IMR-90 (cell line): ENCODE results near the gene GORASP1. TPM values are rescaled to one million over a fixed set of nuclear protein-coding genes. Genes with fewer than 3 reads are reported as not detected.

Source experiments
- ATAC-seq: fragments of 200-7000 bp; cut with Tn5 transposase; 2 replicates; pipeline ENCODE4 v1.9.1; 2020; ENCODE audit warnings: low read depth, mild to moderate bottlenecking, moderate library complexity
- BruUV-seq: library from RNA; stranded (reverse); fragments of 400-500 nt; replicated peaks from 2 replicates; lab custom pipeline; 2021; lab: Mats Ljungman, UMichigan
- CTCF ChIA-PET: fragments of 300-600 bp; formaldehyde crosslinking; extraction: SDS; loops from one replicate; lab custom pipeline; 2021; ENCODE audit warnings: antibody characterized with exemption; lab: Yijun Ruan, JAX
- POLR2A ChIA-PET: fragments of 300-600 bp; sonication (Branson Sonifier 250); formaldehyde crosslinking; loops from one replicate; lab custom pipeline; 2022; ENCODE audit warnings: antibody characterized with exemption; ENCODE audit not compliant: unreplicated experiment; lab: Charles Lee
- DNase-seq: peaks from one replicate; pipeline ENCODE4 v3.0.0; 2013
- H2AFZ ChIP-seq: replicated peaks from 2 replicates; pipeline ENCODE3; 2013; ENCODE audit warnings: low read length, mild to moderate bottlenecking; ENCODE audit not compliant: poor library complexity
- H2AK5ac ChIP-seq: 2 replicates; pipeline ENCODE4 v1.6.1; 2013; ENCODE audit warnings: low read depth, low read length, inconsistent platforms
- H2AK9ac ChIP-seq: replicated peaks from 2 replicates; pipeline ENCODE3; 2013; ENCODE audit warnings: mild to moderate bottlenecking, low read depth, low read length, moderate library complexity; ENCODE audit not compliant: poor library complexity
- H2BK120ac ChIP-seq: 2 replicates; pipeline ENCODE4 v1.6.1; 2013; ENCODE audit warnings: low read depth, low read length, inconsistent platforms
- H2BK15ac ChIP-seq: 3 replicates; pipeline ENCODE4 v1.6.1; 2013; ENCODE audit warnings: low read depth, low read length, inconsistent platforms
- H2BK20ac ChIP-seq: 2 replicates; pipeline ENCODE4 v1.6.1; 2013; ENCODE audit warnings: low read depth, mild to moderate bottlenecking, inconsistent platforms, low read length, moderate library complexity
- H2BK5ac ChIP-seq: 2 replicates; pipeline ENCODE4 v1.6.1; 2013; ENCODE audit warnings: mild to moderate bottlenecking, low read depth, low read length, inconsistent platforms; ENCODE audit not compliant: poor library complexity, severe bottlenecking
- H3K14ac ChIP-seq: replicated peaks from 2 replicates; pipeline ENCODE4 v1.6.1; 2013; ENCODE audit warnings: low read depth, low read length, inconsistent platforms
- H3K18ac ChIP-seq: 2 replicates; pipeline ENCODE4 v1.6.1; 2013; ENCODE audit warnings: low read depth, low read length, control low read depth
- H3K23ac ChIP-seq: 2 replicates; pipeline ENCODE4 v1.6.1; 2013; ENCODE audit warnings: low read depth, low read length, inconsistent platforms
- H3K27ac ChIP-seq: 2 replicates; pipeline ENCODE4 v1.5.1; 2013; ENCODE audit warnings: mild to moderate bottlenecking, control low read depth, low read length; ENCODE audit not compliant: insufficient read depth
- H3K27me3 ChIP-seq: 2 replicates; pipeline ENCODE4 v1.6.1; 2013; ENCODE audit warnings: low read length; ENCODE audit not compliant: control insufficient read depth, insufficient read depth
- H3K36me3 ChIP-seq: 2 replicates; pipeline ENCODE4 v1.6.1; 2013; ENCODE audit warnings: low read length, mixed read lengths; ENCODE audit not compliant: control insufficient read depth, insufficient read depth
- H3K4ac ChIP-seq: 2 replicates; pipeline ENCODE4 v1.6.1; 2013; ENCODE audit warnings: low read depth, low read length, inconsistent platforms
- H3K4me1 ChIP-seq: 2 replicates; pipeline ENCODE4 v1.6.1; 2013; ENCODE audit warnings: low read length, mixed read lengths; ENCODE audit not compliant: control insufficient read depth, insufficient read depth
- H3K4me2 ChIP-seq: 2 replicates; pipeline ENCODE4 v1.6.1; 2013; ENCODE audit warnings: low read depth, mild to moderate bottlenecking, control low read depth, low read length, moderate library complexity
- H3K4me3 ChIP-seq: 2 replicates; pipeline ENCODE4 v1.5.1; 2013; ENCODE audit warnings: low read depth, mild to moderate bottlenecking, control low read depth, low read length, moderate library complexity; ENCODE audit not compliant: insufficient read depth
- H3K56ac ChIP-seq: 2 replicates; pipeline ENCODE4 v1.6.1; 2013; ENCODE audit warnings: low read length, inconsistent platforms; ENCODE audit not compliant: insufficient read depth; ENCODE audit errors: extremely low read depth
- H3K79me1 ChIP-seq, 2 experiments: 2 replicates each; pipeline ENCODE4 v1.6.1; 2013; ENCODE audit warnings: low read length in 2 of 2, inconsistent platforms in 1 of 2, low read depth in 1 of 2
- H3K9ac ChIP-seq: 2 replicates; pipeline ENCODE4 v1.6.1; 2013; ENCODE audit warnings: low read depth, low read length, control low read depth
- H3K9me1 ChIP-seq: 2 replicates; pipeline ENCODE4 v1.6.1; 2013; ENCODE audit warnings: low read length, inconsistent platforms; ENCODE audit not compliant: insufficient read depth
- H3K9me3 ChIP-seq: 2 replicates; pipeline ENCODE4 v1.6.1; 2013; ENCODE audit warnings: low read length; ENCODE audit not compliant: control insufficient read depth, insufficient read depth
- H4K20me1 ChIP-seq: 2 replicates; pipeline ENCODE4 v1.6.1; 2013; ENCODE audit warnings: low read length, inconsistent platforms; ENCODE audit not compliant: insufficient read depth
- H4K5ac ChIP-seq: 2 replicates; pipeline ENCODE4 v1.6.1; 2013; ENCODE audit warnings: mild to moderate bottlenecking, low read depth, low read length, control low read depth
- H4K8ac ChIP-seq, 2 experiments: 2 replicates each; pipeline ENCODE4 v1.6.1; 2013; ENCODE audit warnings: low read depth in 2 of 2, low read length in 2 of 2, control low read depth in 1 of 2, inconsistent platforms in 1 of 2
- H4K91ac ChIP-seq: 2 replicates; pipeline ENCODE4 v1.6.1; 2013; ENCODE audit warnings: low read depth, low read length, inconsistent platforms; ENCODE audit not compliant: insufficient read depth
- BHLHE40 ChIP-seq: fragments of 150-350 bp; IDR thresholded peaks from 2 replicates; pipeline ENCODE4 v1.6.1; 2016; ENCODE audit warnings: mild to moderate bottlenecking, low read depth, low read length
- CTCF ChIP-seq: conservative IDR thresholded peaks from 2 replicates; pipeline ENCODE4 v1.5.1; 2012; ENCODE audit warnings: mild to moderate bottlenecking, low read depth, low read length, improper control_type of control experiment
- ELK1 ChIP-seq: fragments of 150-350 bp; IDR thresholded peaks from 2 replicates; pipeline ENCODE4 v1.6.1; 2016; ENCODE audit warnings: low read depth, mild to moderate bottlenecking, low read length, moderate library complexity, borderline replicate concordance
- FOS ChIP-seq: fragments of 150-350 bp; IDR thresholded peaks from 2 replicates; pipeline ENCODE4 v1.6.1; 2016; ENCODE audit warnings: low read depth, low read length
- MAFK ChIP-seq: IDR thresholded peaks from 2 replicates; pipeline ENCODE4 v1.6.1; 2012; ENCODE audit warnings: low read depth, low read length, improper control_type of control experiment
- MAZ ChIP-seq: IDR thresholded peaks from 2 replicates; pipeline ENCODE4 v1.6.1; 2012; ENCODE audit warnings: low read depth, mild to moderate bottlenecking, low read length, improper control_type of control experiment, moderate library complexity, borderline replicate concordance
- MXI1 ChIP-seq: IDR thresholded peaks from 2 replicates; pipeline ENCODE4 v1.6.1; 2012; ENCODE audit warnings: low read depth, mild to moderate bottlenecking, low read length, moderate library complexity, borderline replicate concordance
- RAD21 ChIP-seq: IDR thresholded peaks from 2 replicates; pipeline ENCODE4 v1.6.1; 2012; ENCODE audit warnings: low read length, improper control_type of control experiment
- RCOR1 ChIP-seq: IDR thresholded peaks from 2 replicates; pipeline ENCODE4 v1.6.1; 2012; ENCODE audit warnings: mild to moderate bottlenecking, low read length, improper control_type of control experiment; ENCODE audit not compliant: insufficient replicate concordance
- RFX5 ChIP-seq: IDR thresholded peaks from 2 replicates; pipeline ENCODE4 v1.8.0; 2012; ENCODE audit warnings: low read depth, mild to moderate bottlenecking, low read length, moderate library complexity
- SMC3 ChIP-seq: fragments of 150-350 bp; IDR thresholded peaks from 2 replicates; pipeline ENCODE4 v1.6.1; 2016; ENCODE audit warnings: low read depth, mild to moderate bottlenecking, antibody characterized with exemption, low read length, moderate library complexity
- dilution Hi-C: fragments of 300-500 bp; cut with HindIII; formaldehyde crosslinking; loops from one replicate; pipeline ENCODE4 v1.14.3; 2018; ENCODE audit warnings: low sequenced_read_pairs; ENCODE audit not compliant: unreplicated experiment
- in situ Hi-C: fragments of 300-500 bp; cut with MboI; formaldehyde crosslinking; loops from 3 replicates; pipeline ENCODE4 v1.14.3; 2019; ENCODE audit warnings: low sequenced_read_pairs, inconsistent platforms, mixed read lengths
- intact Hi-C: fragments of 100-400 bp; cut with micrococcal nuclease; formaldehyde crosslinking; loops from 2 replicates; pipeline ENCODE4 v1.10.0; 2022
- polyA plus RNA-seq, 3 experiments: library from polyadenylated mRNA; depleted of rRNA; stranded (reverse); fragments of >200 nt; gene quantifications; 2 replicates each; pipeline ENCODE4 v1.2.3, GENCODE V29; 2012; ENCODE audit warnings: low replicate concordance in 1 of 3
- total RNA-seq: library from RNA; depleted of rRNA; stranded (reverse); fragments of >200 nt; gene quantifications from 2 replicates; pipeline ENCODE4 v1.2.3, GENCODE V29; 2012

GORASP1 gene
- total and polyA plus RNA-seq, 2 of the 4 experiments (the other 2 are of a cell fraction), result 35.0 to 56.6 TPM

DNA sequence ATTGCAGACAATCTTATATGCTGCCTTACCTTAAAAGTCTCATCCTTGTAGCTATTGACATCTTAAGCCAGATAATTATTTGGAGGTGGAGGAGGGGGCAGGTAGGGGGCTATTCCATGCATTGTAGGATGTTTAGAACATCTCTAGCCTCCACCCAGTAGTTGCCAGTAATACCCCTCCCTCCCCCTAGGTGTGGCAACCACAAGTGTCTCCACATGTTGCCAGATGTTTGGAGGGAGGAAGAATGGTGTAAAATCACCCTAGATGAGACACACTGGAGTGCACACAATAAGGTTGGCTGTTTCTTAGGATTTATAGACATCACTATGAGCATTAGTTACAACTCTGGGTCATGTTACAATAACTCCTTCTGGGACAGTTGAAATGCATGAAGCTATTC, 27.4 kb downstream of the GORASP1 start:
- no peak overlapping the region for H4K91ac ChIP-seq
- intact Hi-C loops, result no loop called here
- DNase-seq, result no peak
- H3K27me3 ChIP-seq, result no peaks in the 10 kb centered on the region
- no peak overlapping the region for H2BK120ac ChIP-seq
- H2BK20ac ChIP-seq, result no peak overlapping the region
- H3K56ac ChIP-seq, result no peak overlapping the region
- no peaks in the 10 kb centered on the region for H3K4me1 ChIP-seq
- H2BK15ac ChIP-seq, result no peak overlapping the region
- H3K18ac ChIP-seq, result no peak overlapping the region
- no peak overlapping the region for H2AFZ ChIP-seq
- H3K23ac ChIP-seq, result no peak overlapping the region
- peaks cover 19% of the 10 kb centered on the region for H3K36me3 ChIP-seq
- H3K4me3 ChIP-seq, result no peak overlapping the region
- POLR2A ChIA-PET, result no interaction called here
- no peak overlapping the region for H3K4me2 ChIP-seq
- no peak overlapping the region for H3K9ac ChIP-seq
- H3K14ac ChIP-seq, result no peak overlapping the region
- no peaks in the 10 kb centered on the region for H4K20me1 ChIP-seq
- no peak for ATAC-seq
- H3K27ac ChIP-seq, result no peak overlapping the region
- H2BK5ac ChIP-seq, result no peak overlapping the region
- H3K9me1 ChIP-seq, result no peaks in the 10 kb centered on the region
- no peak overlapping the region for H2AK9ac ChIP-seq
- H4K8ac ChIP-seq, result no peak overlapping the region
- no peak overlapping the region for H2AK5ac ChIP-seq
- H3K4ac ChIP-seq, result no peak overlapping the region
- in situ Hi-C loops, result no loop called here
- no peaks in the 10 kb centered on the region for H3K9me3 ChIP-seq
- no TSS peak for BruUV-seq
- CTCF ChIA-PET, result no interaction called here
- H3K79me1 ChIP-seq, result no peaks in the 10 kb centered on the region
- TF ChIP-seq RCOR1, result no peak
- no peak for TF ChIP-seq MXI1
- no peak for TF ChIP-seq MAZ
- no peak for TF ChIP-seq RFX5
- no peak for TF ChIP-seq ELK1
- no peak for TF ChIP-seq BHLHE40
- TF ChIP-seq FOS, result no peak
- TF ChIP-seq RAD21, result no peak
- TF ChIP-seq SMC3, result no peak
- no peak for TF ChIP-seq MAFK
- TF ChIP-seq CTCF, result no peak
- no peak overlapping the region for H4K5ac ChIP-seq
- dilution Hi-C loops, result no loop called here
